Ovary (tissue), 9 donors: ENCODE measurements around the gene WSB1. TPM values are rescaled to one million over a fixed set of nuclear protein-coding genes. Genes with fewer than 3 reads are reported as not detected.

ENCODE experiments used
- DNase-seq, 5 donors: peaks; one replicate each; pipeline ENCODE4 v3.0.0-alpha.2; 2019 to 2020
- H3K27ac ChIP-seq, 2 donors: fragments of 200-600 bp; one replicate each; pipeline versions ENCODE4 v1.5.1 to v1.8.0; 2019 to 2022
- H3K27me3 ChIP-seq: fragments of 200-600 bp; one replicate; pipeline ENCODE4 v1.8.0; 2022
- H3K36me3 ChIP-seq: fragments of 200-600 bp; sonication (generic); one replicate; pipeline ENCODE4 v1.5.1; 2019
- H3K4me1 ChIP-seq: one replicate; pipeline ENCODE4 v1.8.1; 2013; ENCODE audit warnings: mild to moderate bottlenecking, moderate library complexity; ENCODE audit not compliant: insufficient read depth
- H3K4me3 ChIP-seq: fragments of 200-600 bp; sonication (generic); one replicate; pipeline ENCODE4 v1.5.1; 2017
- H3K9me3 ChIP-seq, 2 donors: fragments of 200-600 bp in 1 of 2; sonication (generic) in 1 of 2; one replicate each; pipeline versions ENCODE4 v1.5.1 to v1.8.1; 2013 to 2019; ENCODE audit warnings: mild to moderate bottlenecking in 1 of 2, moderate library complexity in 1 of 2
- CTCF ChIP-seq, 3 donors: fragments of 450-650 bp in 2 of 3; fragments of 200-600 bp in 1 of 3; IDR thresholded peaks; one replicate each; pipeline versions ENCODE4 v1.5.1 to v1.8.0; 2016 to 2022; ENCODE audit warnings: antibody characterized with exemption in 3 of 3, mild to moderate bottlenecking in 1 of 3
- EP300 ChIP-seq: sonication (generic); formaldehyde crosslinking; IDR thresholded peaks from one replicate; pipeline ENCODE4 v1.6.1; 2017; ENCODE audit warnings: antibody characterized with exemption
- POLR2A ChIP-seq: fragments of 450-650 bp; IDR thresholded peaks from one replicate; pipeline ENCODE4 v1.6.1; 2017; ENCODE audit warnings: antibody characterized with exemption, mild to moderate bottlenecking, moderate library complexity
- WGBS, 3 donors: extraction: QIAGEN DNeasy Blood & Tissue Kit in 1 of 3; methylation state at CpG; one replicate each; pipeline versions ENCODE4 v1.1.5 to v1.1.7; 2013 to 2017; 5-methylcytosine and 5-hydroxymethylcytosine counted together
- intact Hi-C, 4 donors: fragments of 100-400 bp; cut with DNase I; formaldehyde crosslinking; loops; one replicate each; pipeline versions ENCODE4 v1.11.0 to v1.15.1; 2022 to 2023
- polyA plus RNA-seq, 2 donors: library from polyadenylated mRNA; stranded (reverse); fragments of 200-250 nt in 1 of 2; fragments of 350-450 nt in 1 of 2; fragmentation: Illumina TruSeq in 1 of 2; extraction: RNeasy Lipid Tissue Mini Kit (QIAGEN cat#74804) in 1 of 2; gene quantifications; one replicate each; pipeline ENCODE4 v1.2.3, GENCODE V29; 2013 to 2014
- total RNA-seq, 7 donors: library from RNA; depleted of rRNA in 2 of 7; stranded (reverse); fragments of >200 nt in 2 of 7; fragmentation: NEBNext Ultra II Directional in 3 of 7; extraction: Animal tissue kit (Norgen Biotek cat#: 25700) in 3 of 7; gene quantifications; one replicate each; pipeline versions ENCODE4 v1.1.0 to v1.2.4, GENCODE V29; 2016 to 2023
- donor health status: DM: no; HTN: no; CAD: no; lungs with moderate emphysema.
- donor health status: DM: no; HTN: no; CAD: no.
- donor health status: Bipolar disorder and iron deficiency.
- donor health status: DM: yes; HTN: yes; CAD: no.
- donor health status: DM: no; HTN: no; CAD: no.
- donor health status: DM: yes; HTN: yes; CAD: no.

Gene WSB1
- total and polyA plus RNA-seq, 9 donors, result 88.9 to 214 (median 168) TPM

GRCh38 chr17:27283060-27283459, 10.9 kb upstream of the WSB1 start:
- Histone ChIP-seq H3K27me3 (no peaks in the 10 kb centered on the region), H3K4me1 (peaks cover 1% of the 10 kb centered on the region), H3K9me3 (no peaks in the 10 kb centered on the region), H3K4me3 (no peak overlapping the region), H3K36me3 (no peaks in the 10 kb centered on the region), H3K27ac (no peak overlapping the region)
- no peak for DNase-seq
- TF ChIP-seq EP300, result no peak
- TF ChIP-seq CTCF (IDR thresholded peaks at IDR 0.05), result no peak
- no peak for TF ChIP-seq POLR2A
- intact Hi-C loops, result no loop called here

- no peak overlapping the region for H3K4me3 ChIP-seq
Measured at GRCh38 chr17:27283751-27284150, 10.2 kb upstream of the WSB1 start.

GRCh38 chr17:27284811-27285415, 9.0 kb upstream of the WSB1 start:
- H3K36me3 ChIP-seq, result no peaks in the 10 kb centered on the region
- no peaks in the 10 kb centered on the region for H3K9me3 ChIP-seq
- peaks cover 1% of the 10 kb centered on the region for H3K4me1 ChIP-seq
- no peak overlapping the region for H3K4me3 ChIP-seq
- no peak for DNase-seq
- intact Hi-C loops, result no loop called here
- WGBS, 3 donors, result 10 to 28% (median 12%) methylated on average over 5 of the region's 5 CpGs
- no peak overlapping the region for H3K27ac ChIP-seq
- TF ChIP-seq EP300 (no peak), POLR2A (no peak), CTCF (IDR thresholded peaks at IDR 0.05) (no peak)
- H3K27me3 ChIP-seq, result no peaks in the 10 kb centered on the region

More at GRCh38 chr17:27283751-27284150, 10.2 kb upstream of the WSB1 start:
- no peaks in the 10 kb centered on the region for H3K36me3 ChIP-seq
- DNase-seq, result no peak
- intact Hi-C loops, result no loop called here
- H3K27ac ChIP-seq, result no peak overlapping the region
- H3K27me3 ChIP-seq, result no peaks in the 10 kb centered on the region
- H3K9me3 ChIP-seq, result no peaks in the 10 kb centered on the region
- H3K4me1 ChIP-seq, result peaks cover 1% of the 10 kb centered on the region
- TF ChIP-seq CTCF (IDR thresholded peaks at IDR 0.05) (no peak), EP300 (no peak), POLR2A (no peak)

GRCh38 chr17:27285516-27285915, 8.4 kb upstream of the WSB1 start:
- H3K27ac ChIP-seq, result no peak overlapping the region
- H3K4me3 ChIP-seq, result no peak overlapping the region
- 95 to 96% (median 96%) methylated on average over 2 of the region's 2 CpGs for WGBS, 3 donors
- TF ChIP-seq EP300 (no peak), CTCF (IDR thresholded peaks at IDR 0.05) (no peak), POLR2A (no peak)
- intact Hi-C loops, result no loop called here
- no peaks in the 10 kb centered on the region for H3K36me3 ChIP-seq
- H3K27me3 ChIP-seq, result no peaks in the 10 kb centered on the region
- H3K4me1 ChIP-seq, result peaks cover 1% of the 10 kb centered on the region
- no peak for DNase-seq
- no peaks in the 10 kb centered on the region for H3K9me3 ChIP-seq
